HG03442 (cell line): ENCODE data around the gene DYNLT4.
"Not testable (repeated sequence)": the region's sequence is repeated elsewhere in the genome, so short reads cannot be mapped to it uniquely, and the experiment has no call there.

Source experiments
- ATAC-seq: cut with Tn5 transposase; IDR thresholded peaks from one replicate; pipeline ENCODE4 v1.9.1; 2021; ENCODE audit warnings: mild to moderate bottlenecking, moderate library complexity; ENCODE audit not compliant: unreplicated experiment

DYNLT4 gene

GRCh38 chr1:44829506-44830384 is 22.6 kb upstream of the DYNLT4 start:
- no peak for ATAC-seq

DNA sequence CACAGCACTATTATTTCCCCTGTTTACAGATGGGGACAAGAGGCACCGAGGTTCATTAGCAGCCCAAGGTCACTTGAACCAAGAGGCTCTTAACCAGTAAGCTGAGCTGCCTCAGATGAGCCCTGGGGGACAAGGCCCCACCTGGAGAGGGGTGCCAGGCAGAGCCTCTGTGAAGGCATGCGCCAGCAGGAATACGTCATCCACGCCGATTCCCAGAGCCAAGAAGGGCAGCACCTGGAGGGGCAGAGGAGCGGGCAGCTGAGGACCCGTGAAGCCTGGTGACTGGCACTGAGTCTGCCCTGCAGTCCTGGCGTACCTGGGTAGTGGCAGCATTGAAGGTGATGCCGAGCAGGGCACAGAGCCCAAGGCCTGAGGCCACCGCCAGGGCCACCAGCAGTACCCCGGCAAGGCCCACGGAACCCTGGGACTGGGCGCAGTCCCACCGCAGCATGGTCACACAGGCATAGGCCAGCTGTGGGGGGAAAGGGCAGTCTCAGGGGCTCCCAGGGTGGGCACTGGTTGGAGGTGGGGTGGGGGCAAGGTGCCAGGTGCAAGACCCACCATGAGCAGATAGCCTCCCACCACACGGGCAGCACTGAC is 21.8 kb upstream of the DYNLT4 start:
- no peak for ATAC-seq

DNA sequence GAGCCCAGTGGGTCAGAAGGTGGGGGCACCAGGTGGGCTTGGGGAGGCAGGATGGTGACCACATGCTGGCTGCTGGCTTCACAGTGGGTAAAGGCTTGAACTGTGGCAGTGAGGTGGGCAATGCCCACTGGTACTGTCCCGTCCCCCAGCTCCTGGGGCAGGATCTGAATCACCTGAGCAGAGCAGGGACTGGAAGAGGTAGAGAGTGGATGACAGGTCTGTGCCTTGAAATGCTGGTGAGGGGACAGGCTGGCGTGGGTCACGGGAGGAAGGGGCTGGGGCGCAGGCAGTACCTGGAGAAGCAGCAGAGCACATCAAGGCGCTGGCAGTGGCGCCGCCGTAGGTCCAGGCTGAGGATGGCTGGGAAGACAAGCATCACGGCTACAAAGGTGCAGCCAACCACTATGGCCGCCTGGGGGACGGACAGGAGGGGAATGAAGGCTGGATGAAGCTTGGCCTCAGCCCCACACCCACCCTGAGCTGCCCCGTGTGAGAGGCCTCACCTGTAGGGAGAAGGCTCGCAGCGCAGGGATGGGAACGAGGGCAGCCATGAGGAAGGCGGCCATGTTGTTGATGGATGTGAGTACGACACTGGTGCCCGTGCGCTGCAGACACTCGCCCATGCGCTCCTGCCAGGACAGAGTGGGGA is 21.0 kb upstream of the DYNLT4 start:
- ATAC-seq, result no peak

DNA sequence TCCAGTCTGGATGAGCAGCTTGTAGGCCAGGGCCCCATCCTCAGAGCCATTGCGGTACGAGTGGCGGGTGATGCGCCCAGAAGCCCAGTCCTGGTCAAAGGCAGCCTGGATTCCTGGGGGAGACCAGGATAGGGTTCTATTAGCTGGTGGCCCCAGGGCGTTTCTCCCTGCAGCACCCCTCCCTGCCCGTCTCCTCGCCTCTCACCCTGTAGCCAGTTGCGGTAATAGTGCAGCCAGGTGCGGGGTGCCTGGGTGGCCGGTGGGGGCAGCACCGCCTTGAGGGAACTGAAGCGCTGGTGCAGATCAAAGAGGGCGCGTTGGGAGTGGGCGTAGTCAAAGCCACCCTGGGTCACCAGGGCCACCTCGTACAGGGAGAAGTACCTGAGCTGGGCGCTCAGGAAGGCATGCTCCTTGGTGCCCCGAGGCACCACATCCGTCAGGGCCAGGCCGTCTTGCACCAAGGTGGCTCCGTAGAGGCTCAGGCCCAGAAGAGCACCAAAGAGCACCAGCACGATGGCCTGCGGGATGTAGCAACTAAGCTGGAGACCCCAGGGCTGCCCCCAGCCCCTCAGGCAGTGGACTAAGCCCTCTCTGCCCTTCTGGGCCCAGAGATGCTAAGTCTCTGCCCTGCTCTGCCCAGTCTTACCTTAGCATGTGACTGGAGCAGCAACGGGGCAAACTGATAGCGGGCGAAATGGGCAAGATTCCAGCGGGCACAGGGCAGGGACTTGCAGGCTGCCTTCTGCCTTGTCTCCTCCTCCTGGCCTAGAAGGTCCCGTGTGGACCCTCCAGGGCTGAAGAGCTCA is 20.2 kb upstream of the DYNLT4 start:
- ATAC-seq, result no peak

GRCh38 chr1:44826375-44827196 is 19.4 kb upstream of the DYNLT4 start:
- no peak for ATAC-seq

- ATAC-seq, result not testable (repeated sequence)
These were observed 17.2 kb upstream of the DYNLT4 start for GRCh38 chr1:44824392-44824791.

DNA sequence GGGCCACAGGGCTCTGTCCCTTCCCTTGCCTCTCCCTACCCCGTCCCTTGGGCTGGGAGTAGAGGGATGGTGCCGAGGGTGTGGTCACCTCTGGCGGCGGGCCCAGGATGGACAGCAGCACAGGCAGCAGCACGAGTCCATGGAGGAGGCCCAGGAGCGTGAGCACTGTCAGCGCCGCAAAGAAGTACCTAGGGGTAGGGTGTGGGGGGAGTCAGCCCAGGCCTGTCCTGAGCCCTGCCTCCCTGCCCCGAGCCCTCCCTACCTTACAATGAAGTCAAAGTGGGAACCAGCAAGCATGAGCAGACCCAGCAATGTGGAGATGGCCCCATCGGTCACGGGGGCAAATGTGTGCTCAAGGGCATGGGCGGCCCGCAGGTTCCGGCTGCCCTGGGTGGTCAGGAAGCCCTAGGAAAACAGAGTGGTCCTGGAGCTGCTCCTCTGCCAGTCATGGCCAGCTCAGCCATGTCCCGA is 15.9 kb upstream of the DYNLT4 start:
- no peak for ATAC-seq

- no peak for ATAC-seq
These were observed 15.1 kb upstream of the DYNLT4 start for GRCh38 chr1:44822131-44822701.

DNA sequence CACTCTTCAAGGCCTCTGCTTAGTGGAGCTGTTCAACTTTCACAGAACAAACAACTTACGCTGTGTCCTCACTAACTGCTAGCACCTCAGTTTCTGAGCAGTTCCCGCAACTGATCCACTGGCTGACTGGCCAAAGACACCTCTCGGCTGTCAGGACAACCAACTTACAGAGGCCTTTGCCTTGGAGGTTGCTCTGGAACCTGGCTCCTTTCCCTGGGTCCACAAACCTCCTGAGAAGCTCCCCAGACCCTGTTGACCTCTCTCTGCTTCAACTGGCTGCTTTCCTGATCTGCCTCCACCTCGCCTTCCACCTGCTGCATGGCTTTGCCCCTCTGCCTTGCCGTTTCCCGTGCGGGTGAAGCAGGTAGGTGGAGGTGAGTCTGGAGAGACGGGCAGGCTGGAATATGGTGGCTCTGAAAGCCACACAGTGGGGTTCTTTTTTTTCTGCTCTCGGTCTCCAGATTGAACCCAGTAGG is 14.1 kb upstream of the DYNLT4 start:
- ATAC-seq, result no peak

GRCh38 chr1:44820328-44821239 is 13.4 kb upstream of the DYNLT4 start:
- ATAC-seq, result no peak

DNA sequence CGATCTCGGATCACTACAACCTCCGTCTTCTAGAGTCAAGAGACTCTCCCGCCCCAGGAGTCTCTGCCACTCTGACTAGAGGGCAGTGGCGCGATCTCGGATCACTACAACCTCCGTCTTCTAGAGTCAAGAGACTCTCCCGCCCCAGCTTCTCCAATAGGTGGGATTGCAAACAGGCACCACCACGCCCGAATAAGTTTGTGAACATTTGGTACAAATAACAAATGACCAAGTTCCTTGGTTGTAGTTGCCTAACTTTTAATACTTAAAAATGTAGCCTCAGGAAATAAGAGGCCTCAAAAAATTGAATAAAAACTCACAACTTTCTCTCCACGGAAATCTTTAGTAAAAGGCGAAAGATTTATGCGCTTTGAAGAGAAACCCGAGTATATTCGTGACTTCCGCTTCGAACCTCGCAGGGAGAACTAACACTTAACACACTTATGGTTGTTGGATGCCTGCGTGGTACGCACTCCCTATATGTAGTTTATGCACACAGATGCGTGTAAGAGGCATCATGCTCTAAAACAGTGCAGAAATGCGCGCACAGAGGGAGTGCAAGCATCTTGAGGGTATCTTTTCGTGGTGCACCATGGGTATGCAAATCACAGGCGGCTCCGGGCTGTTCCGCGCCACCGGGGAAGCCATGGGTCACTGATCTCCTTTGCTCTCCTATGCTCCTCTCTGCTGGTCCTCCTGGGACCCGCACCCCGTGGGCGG is 12.6 kb upstream of the DYNLT4 start:
- ATAC-seq, result peak; percentile 81

DNA sequence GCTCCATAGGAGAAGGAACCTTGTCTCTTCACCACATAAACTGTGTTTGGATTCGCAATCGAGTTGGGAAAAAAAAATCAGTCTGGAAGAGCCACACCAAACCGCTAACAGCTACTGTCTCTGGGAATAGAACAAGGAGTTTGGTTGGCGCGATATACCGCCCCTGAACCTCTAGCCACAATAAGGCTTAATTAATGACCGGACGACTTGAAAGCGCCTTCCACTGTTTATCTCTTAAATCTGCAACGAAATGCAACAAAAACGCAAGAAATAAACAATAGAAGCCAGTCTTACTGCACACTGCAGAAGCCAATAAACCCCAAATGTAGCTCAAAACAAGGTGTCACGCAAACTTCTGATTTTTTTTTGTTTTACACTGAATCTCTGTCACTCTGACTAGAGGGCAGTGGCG is 12.1 kb upstream of the DYNLT4 start:
- no peak for ATAC-seq

DNA sequence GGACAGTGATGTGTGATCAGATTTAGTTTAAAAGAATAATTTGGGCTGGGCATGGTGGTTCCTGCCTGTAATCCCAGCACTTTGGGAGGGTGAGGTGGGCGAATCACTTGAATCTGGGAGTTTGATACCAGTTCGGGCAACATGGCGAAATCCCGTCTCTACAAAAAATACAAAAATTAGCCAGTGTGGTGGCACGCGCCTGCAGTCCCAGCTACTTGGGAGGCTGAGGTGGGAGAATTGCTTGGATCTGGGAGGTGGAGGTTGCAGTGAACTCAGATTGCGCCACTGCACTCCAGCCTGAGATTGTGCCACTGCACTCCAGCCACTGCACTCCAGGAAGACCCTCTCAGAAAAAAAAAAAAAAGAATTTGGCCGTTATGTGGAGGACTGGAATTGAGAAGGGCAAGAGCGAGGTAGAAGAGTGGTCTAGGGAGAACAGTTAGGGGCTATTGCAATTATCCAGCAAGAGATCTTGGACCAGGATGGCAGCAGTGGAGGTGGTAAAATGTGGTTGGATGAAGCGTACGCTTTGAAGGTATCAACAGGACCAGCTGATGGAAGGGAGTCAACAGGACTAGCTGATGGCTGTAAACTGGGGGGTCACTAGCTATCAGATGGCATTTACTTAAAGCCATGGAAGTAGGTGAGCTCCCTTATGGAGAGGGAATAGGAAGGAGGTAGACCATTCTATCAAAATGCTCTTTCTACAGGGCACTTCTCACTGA is 10.8 kb upstream of the DYNLT4 start:
- no peak for ATAC-seq

GRCh38 chr1:44817307-44817706 is 10.2 kb upstream of the DYNLT4 start:
- ATAC-seq, result no peak

- not testable (repeated sequence) for ATAC-seq
These were observed 8.8 kb upstream of the DYNLT4 start for GRCh38 chr1:44815926-44816325.

DNA sequence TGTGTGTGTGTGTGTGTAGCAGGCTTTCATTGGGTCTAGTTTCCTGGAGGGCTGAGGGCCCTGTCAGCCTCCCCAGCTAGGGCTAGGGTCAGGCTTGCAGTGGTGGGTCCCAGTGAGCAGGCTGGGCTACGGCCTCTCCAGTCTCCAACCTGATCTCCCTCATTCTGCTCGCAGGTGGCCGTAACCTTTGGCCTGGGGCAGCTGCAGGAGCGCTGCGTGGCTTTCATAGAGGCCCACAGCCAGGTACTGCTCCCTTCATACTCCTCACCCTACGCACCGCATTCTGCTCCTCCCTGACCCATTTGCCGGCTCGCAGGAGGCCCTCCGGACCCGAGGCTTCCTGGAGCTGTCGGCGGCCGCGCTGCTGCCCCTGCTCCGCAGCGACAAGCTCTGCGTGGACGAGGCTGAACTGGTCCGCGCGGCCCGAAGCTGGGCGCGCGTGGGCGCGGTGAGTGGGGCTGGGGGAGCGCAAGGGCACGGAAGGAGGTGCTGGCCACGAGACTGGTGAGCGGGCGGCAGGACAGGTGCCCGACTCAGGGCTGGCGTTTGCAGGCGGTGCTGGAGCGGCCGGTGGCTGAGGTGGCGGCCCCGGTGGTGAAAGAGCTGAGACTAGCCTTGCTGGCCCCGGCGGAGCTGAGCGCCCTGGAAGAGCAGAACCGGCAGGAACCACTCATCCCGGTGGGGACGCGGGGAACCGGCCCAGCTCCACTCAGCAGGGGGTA is 5.8 kb upstream of the DYNLT4 start:
- ATAC-seq, result no peak

GRCh38 chr1:44811234-44811633 is 4.1 kb upstream of the DYNLT4 start:
- ATAC-seq, result no peak
